GM19395 (cell line): ENCODE data around the gene TMED7.

Source experiments
- ATAC-seq: cut with Tn5 transposase; IDR thresholded peaks from one replicate; pipeline ENCODE4 v1.9.1; 2021; ENCODE audit warnings: mild to moderate bottlenecking, moderate library complexity; ENCODE audit not compliant: unreplicated experiment

Gene TMED7

DNA sequence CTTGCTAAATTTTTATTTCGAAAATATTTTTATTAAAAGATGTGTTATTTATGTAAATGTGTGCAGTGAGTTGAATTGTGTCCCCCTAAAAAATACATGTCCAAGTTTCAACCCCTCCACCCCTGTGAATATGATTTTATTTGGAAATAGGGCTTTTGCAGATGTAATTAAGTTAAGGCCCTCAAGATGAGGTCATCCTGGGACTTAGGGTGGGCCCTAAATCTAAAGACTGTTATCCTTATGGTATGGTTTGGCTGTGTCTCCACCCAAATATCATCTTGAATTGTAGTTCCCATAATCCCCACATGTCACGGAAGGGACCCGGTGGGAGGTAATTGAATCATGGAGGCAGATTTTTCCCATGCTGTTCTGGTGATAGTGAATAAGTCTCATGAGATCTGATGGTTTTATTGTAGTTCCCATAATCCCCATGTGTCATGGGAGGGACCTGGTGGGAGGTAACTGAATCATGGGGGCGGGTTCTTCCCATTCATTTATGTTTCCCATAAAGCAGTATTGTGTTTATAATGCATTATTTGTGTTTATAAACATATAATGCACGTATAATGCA is 1.5 kb upstream of the TMED7 start:
- ATAC-seq: no peak

DNA sequence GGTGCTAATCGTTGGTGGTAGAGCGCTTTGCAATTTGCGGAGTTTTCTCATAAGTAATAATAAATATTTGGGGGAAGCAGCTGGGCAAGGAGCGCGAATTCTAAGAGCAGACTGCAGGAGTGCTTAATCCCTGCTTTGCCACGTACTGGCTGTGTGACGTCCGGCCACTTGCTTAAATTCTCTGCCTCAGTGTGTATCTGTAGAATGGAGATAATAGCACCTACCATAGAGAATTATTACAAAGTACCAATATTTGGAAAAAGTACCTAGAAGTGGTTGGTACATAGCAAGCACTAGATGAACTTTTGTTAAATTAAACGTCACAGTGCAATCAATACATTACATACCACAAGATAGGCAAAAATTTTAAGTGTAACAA is 598 bp upstream of the TMED7 start:
- peak; percentile 48 for ATAC-seq

DNA sequence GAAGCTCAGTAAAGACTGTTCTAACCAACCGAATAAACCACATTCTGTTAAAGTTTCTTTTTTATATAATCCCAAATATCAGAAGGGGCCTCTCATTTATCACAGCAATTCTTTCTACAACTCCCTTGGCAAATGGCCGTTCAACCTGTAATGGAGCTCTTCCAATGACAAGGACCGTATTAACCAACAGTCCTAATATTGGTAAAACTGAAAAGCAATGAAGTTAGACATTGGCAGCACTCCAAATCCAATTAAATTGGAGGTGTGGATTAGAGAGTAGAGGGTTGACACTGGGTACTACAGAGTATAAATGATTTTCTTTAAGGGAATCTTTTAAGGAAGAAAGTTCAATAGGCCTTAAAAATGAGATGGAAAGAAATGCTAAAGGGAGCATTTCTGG is 842 bp downstream of the TMED7 start:
- no peak for ATAC-seq

DNA sequence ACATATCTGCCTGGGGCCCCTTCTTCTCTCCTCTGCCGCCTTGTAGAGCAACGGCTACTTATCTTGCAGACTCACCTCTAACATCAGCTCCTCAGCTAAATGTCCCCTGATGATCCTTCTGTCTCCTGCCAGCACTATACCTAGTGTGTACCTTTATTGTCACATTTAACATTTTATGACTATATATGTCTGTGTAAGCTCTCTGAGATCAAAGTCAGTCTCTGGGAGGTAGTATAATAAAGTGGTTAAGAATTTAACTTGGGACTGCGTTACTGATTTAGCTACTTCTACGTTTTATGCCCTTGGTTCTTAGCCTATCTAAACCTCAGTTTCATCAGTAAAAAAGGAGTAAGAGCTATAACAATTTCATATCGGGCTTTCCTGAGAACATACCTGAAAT is 2.2 kb downstream of the TMED7 start:
- no peak for ATAC-seq

DNA sequence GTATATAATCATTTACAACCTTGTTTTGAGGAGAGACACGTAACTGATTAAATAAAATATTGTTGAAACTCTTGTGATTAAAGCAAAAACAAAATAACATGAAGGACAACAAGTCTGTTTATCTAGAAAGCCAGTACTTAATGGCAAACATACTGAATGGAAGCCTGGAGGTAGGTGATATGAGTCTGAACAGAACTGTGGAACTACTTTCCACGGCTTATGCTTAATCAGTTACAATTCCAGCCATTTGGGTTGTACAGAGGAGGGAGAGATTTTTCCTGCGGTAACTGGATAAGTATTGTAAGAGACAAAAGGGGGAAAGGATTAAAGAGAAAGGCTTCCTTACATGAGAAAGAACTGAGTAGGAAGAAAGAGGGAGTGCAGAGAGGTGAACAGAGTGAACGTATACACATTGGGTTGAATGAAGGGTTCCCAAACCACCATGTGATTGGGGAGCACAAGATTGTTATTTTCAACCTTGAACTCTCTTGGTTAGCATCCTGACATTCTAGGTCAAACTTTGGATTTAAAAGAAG is 4.4 kb downstream of the TMED7 start:
- no peak for ATAC-seq

DNA sequence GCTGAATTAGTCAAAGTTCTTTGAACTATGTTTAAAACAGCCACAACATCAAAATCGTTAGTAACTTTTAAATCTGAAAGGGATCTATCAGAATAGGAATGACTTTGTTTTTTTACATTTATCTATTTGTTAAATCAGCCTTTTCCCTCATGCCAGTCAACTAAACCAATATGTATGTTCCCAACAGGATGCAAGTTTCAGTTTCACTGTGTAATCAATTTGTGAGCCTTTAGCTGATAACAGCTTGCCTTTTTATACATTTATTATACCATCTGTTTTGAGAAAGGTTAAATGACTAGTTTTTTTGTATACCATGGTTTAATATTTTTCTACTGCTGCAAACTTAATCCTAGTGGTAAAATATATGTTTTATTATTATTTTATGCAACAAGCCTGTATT is 8.9 kb downstream of the TMED7 start:
- ATAC-seq: no peak

DNA sequence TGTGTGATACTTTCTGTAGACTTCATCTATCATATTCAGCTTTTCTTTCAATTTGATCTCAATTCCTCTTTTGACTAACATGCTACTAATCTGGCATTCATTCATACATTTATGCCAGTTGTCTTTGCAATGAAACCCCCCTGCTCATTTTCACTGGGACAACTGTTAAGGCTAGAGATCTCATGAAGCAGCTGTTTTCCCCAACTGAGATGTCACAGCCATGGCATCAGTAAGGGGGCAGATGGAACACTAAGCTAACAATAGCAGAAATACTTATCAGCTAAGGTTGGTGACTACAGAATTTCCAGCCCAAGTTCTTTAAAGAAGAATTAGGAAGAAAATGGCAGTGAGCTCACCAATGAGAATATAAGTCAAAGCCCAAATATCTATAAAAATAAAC is 9.4 kb downstream of the TMED7 start:
- no peak for ATAC-seq

DNA sequence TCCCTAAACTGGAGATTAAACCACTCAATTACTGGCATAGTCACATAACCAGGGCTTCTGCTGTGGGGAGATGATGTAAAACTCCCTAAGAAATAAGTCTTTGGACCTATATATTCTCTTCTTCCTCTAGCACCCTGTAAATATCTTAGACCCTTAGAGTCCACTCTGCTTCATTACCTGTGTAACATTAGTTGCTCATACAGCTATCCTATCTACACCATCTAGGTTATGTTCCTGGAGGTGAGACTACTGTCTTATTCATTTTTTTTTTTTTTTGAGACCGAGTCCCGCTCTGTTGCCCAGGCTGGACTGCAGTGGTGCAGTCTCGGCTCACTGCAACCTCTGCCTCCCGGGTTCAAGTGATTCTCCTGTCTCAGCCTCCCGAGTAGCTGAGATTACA is 14.0 kb downstream of the TMED7 start:
- ATAC-seq: no peak

DNA sequence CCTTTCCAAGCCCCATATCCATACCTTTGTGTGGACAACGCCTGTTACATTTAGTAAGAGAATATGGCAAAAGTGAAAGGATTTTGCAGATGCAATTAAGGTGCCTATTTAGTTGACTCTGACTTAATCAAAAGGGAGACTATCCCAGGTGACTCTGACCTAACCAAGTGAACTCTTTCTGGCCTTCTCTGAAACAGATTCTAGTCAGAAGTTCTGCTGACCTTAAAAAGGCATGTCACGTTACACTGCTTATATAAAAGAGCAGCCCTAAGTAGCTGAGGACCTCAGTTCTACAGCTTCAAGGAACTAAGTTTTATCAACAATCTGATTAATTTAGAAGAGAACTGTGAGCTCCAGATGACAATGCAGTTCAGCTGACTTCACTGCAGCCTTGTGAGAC is 17.9 kb downstream of the TMED7 start:
- ATAC-seq: no peak

DNA sequence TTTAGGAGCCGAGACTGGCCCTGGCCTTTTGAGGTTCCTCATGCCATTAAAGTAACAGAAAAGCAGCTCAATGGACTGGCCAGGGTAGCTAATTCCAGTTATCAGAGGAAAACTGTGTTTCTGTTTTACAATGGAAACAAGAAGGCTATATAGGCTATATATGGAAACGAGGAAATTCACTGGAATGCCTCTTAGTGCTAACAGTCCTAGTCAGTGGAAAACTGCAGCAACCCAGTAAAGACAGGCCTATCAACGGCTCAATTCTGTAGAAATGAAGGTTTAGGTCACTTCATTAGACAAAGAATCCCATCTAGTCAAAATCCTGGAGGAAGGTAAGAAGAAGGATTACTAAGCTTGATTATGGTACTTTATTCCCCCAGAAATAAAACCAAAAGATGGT is 20.4 kb downstream of the TMED7 start:
- no peak for ATAC-seq

DNA sequence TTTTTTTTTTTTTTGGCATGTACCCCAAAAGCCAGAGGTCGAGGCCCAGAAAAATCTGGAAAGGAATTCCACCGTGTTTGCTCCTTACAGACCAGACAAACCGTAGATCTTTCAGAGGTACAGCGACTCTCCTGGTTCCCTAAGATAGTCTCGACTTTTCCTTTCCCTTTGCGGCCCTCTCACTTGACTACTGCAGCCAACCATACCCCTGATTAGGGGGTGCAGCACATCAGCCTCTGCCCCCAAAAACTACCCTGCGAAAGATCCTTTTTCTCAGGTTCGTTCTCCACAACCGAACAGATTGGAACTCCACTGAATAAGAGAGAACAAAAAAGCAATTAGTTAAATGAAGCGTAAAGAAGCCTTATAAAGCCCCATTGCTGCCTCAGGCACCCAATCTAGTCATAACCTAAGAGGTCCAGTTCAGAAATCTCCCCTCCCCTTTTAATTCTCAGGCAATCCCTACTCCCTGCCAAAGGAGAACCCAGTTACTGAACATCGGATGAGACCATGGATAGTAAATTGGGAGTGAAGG is 23.2 kb downstream of the TMED7 start:
- peak; percentile 17 for ATAC-seq

DNA sequence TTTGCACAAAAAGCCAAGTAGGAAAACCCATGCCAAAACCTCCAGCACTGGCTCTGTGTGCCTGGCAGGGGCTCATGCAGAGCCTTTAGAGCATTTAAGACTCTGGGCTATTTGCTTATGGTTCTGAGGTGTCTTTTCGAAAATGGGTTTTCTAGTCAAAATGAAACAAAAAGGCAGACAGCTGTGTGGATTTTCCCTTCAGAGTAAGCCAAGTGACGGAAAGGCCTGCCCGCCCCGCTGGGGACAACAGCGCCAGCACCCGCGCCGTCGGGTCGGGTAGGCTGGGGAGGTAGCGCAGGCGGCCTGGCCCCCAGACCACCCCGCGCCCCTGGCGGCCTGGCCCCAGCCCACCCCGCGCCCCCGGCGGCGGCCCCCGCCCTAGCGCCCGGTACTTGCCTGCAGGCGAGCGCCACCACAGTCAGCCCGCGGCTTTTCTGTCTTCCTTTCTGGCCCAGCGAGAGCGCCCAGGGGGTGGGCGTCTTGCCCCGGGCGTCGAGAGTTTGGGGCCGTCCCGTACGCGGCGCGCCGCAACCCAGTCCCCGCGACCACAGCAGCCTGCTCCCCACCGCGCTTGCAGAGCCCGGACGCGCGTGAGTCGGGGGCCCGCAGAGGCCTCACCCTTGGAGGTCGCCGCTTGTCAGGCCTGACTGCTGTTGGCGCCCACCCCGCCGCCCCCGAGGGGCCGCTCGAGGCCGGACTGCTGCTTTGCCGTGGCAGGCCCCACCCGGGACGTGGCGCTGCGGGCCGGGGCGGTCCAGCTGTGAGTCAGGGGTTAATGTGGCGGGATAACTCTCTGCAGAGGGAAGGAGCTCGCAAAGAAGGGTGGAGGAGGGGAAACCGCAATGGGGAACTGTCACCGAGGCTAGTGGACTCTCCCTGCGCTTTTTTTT is 23.9 kb downstream of the TMED7 start, which contains the start of gene TICAM2:
TICAM2 (minus strand) TSS at position 779 of the 890 bp plus-strand sequence. CDS start 21,223 bp downstream, outside the sequence.
- ATAC-seq: peak; percentile 82

DNA sequence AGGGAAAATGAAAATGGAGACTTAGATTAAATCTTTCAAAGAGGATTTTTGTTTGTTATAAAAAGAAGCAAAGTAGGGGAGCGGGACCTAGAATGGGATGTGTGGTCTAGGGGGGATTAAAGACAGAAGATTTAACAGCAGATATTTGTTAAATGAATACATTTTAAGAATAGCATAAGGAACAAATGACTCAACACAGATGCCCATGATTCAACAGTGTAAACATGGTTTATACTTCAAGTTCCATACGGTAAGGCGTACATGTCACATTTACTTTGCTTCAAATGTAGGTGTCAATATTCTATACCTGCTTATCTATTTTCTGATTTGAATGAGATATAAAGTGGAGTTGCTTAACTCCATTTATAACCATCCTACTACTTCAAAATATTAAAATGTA is 25.1 kb downstream of the TMED7 start:
- no peak for ATAC-seq

DNA sequence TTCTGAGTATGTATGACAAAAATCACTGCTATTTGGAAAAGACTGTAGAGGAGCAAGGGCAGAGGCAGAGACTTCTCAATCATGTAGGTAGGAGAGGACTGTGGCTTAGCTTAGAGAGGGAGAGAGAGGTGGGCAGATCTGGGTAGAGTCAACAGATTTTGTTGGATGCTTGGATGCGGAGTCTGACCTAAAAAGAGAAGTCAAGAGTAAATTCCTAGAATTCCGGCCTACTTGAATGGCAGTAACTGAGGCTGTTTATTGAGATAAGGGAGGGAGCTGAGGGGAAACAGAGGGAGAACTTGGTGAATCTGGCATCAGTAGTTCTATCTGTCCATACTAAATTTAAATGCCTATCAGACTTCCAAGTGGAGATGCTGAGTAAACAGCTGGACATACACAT is 25.9 kb downstream of the TMED7 start:
- no peak for ATAC-seq

DNA sequence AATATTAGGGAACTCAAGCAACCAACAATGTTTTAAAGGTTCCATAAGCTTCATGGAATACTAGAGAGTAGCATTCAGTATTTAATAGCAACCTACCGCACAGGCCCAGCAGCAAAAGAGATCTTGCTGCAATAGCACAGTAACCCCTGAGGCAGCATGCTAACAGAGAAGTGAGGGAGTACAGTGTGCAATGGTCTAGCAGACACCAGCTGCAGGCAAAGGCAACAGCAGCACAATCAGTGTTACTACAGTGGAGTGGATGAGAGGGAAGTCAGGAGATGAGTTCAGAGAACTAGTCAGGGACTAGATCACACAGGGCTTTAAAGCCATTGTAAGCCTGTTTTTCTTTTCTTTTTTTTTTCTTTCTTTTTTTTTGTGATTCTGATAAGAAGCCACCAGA is 26.3 kb downstream of the TMED7 start:
- peak; percentile 42 for ATAC-seq

DNA sequence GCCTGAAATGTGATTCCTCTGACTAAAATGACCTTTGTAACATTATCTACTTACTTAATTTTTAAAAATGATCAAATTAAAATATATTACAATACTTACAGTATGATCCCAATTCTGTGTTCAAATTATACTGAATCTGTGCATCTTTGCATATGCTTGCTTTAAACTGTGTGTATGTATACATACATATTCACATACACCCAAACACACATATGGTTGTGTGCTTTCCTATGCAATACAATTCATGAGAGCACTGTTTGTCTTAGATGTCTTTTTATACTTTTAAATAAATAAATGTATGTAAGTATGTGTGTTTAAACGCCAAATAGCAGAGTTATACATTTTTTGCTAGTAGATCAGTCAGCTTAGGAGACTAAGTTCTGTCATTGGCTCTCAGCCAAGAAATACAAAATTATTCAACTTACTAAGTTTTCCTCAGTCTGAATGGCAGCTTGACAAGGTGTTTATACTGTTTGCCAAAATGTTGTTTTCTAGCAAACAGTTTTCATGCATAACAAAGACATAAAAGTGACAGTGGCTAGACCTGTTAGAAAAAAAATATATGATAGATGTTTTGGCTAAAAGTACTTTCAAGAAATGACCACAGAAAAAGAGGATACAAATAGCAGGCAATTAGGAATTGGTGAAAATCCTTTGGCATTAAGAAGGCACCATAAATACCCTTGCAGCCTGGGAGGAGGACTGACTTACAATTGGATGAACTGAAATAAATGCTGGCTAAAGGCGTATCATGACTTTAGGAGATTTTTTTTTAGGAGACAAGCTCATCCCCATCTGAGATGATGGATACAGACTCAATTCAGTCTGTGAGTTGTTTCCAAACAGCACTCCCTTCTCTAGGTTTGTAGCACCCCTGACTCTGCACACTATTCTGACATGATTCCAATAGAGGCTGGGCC is 31.4 kb downstream of the TMED7 start:
- ATAC-seq: no peak

DNA sequence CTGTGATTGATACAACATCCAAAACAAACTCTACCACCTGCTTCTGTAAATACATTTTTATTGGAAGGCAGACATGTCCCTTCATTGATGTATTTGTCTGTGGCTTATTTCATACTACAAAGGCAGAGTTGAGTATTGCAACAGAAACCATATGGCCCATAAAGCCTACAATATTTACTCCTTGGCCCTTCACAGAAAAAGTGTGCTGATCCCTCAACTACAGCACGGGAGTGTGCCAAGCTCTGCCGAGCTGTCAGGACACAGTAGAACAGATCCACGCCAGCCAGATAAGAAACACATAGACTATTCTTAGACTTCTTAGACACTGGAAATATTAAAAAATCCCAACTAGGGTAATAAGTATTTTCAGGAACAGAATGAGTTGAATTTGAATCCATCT is 36.8 kb downstream of the TMED7 start:
- no peak for ATAC-seq

DNA sequence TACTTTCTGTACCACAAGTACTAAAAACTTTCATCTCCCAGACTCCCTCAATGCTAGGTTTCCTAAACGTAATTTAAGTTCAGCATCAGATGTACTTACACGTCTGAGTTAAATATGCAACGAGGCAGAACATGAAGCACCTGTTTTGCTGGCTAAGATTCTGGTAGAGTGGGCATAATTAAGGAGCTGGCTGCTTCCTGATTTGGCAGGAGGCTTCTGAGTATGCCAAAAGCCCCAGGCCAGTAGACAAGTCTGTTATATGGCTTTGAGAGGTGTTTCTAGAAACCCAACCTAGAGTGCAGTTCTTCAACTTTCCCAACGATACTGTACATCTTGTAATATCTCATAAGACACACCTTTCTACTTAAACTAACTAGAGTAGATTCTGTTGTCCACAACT is 37.2 kb downstream of the TMED7 start:
- ATAC-seq: no peak

DNA sequence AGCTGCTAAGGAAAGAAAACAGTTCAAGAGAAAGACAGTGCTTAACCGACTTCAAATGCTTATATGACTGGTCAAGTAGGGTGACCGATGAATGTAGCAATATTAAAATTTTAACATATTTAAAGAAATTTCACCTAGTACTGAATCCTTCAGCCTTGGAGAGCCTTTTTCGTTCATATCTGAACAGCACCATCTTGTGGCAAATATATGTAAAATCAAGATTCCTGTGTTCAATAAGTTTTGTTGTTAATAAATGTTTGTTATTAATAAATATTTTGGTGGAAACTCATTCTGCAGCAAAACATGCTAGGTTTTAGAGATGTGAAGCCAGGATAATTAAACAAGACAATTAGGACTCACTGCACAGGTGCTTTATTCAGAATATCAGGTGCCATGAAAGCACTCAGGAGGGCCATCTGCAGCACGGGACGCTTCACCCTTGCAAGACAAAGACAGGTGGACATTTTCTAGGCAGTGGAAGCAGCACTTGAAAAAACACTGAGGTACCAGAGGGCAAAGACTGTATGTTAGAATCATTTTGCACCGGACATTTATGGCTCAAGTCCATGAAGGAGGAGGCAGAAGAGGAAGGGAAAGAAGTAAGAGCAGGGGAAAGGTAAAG is 39.2 kb downstream of the TMED7 start:
- peak; percentile 47 for ATAC-seq

DNA sequence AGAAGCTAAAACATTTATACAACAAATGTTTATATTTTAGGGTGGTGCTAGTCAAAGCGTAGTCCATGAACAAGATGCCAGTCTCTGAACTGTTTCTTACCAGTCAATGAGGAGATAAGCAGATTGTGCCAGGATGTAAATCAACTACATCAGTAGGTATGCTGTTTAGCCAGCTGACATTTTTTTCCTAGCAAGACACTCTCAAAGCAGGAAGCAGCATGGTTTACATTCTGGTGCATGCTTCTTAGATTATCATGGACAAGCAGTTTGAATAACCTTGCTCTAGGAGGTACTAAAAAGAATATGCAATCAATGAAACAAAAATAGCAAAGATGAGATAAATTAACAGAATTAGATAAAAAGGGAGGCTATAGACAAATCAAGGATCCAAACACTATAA is 40.6 kb downstream of the TMED7 start:
- ATAC-seq: no peak

DNA sequence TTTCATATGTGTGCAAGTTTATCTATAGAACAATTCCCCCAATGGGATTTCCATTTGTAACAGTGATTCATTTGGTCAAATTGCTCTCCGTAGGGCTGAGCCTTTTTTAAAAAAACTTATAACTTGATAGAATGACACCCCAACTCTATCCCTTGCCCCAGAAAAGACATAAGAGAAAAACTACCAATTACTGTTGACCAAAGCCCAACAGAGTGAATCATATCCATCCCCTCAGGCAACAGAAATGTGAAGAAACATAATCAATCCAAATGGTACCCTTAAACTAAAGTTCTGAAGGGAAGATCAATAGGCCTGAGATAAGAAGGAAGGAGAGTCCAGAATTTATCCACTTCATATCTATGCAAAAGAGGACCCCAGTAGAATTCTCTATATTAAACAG is 41.3 kb downstream of the TMED7 start:
- ATAC-seq: no peak
